HG03108 (cell line): ENCODE data around the gene SERGEF.

Source experiments
- ATAC-seq: cut with Tn5 transposase; IDR thresholded peaks from one replicate; pipeline ENCODE4 v1.9.1; 2021; ENCODE audit warnings: moderate library complexity; ENCODE audit not compliant: unreplicated experiment

SERGEF gene

DNA sequence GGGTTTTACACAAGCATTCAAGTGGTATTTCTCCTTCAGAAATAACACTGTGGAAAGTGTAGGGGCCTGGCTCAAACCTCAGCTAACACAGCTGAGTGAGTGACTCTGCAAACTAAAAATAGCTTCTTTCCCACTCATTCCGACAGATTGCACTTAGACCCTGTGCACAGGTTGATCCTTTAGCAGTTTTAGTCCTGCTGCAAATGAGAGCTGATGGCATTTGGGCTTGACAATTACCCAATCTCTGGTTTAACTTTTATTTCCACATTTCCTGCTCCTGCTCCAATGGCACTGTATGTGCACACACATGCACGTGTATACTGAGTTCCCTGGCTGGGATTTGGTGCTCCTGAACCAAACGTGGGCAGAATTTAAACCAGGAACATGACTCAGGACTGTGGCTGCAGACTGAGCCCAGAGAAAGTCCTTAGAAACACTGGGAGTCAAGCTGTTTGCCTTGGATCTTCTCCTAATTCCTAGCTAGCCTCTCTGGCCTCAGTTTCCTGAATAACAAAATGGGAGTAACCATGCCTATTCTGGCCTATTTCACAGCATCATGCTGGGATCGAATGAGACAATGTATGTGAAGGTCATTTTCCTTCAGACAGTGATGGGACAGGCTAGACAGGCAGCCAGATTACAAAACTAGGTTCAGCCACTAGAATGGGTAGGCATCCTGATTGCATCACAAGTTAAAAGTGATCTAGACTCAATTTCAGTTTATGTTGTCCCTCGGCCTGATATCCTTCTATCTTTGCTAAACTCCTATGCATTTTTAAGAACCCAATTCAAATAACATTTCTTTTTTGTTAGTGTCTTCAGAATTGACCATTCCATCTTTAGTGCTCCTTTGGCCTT, 58.2 kb downstream of the SERGEF start:
- ATAC-seq = no peak

DNA sequence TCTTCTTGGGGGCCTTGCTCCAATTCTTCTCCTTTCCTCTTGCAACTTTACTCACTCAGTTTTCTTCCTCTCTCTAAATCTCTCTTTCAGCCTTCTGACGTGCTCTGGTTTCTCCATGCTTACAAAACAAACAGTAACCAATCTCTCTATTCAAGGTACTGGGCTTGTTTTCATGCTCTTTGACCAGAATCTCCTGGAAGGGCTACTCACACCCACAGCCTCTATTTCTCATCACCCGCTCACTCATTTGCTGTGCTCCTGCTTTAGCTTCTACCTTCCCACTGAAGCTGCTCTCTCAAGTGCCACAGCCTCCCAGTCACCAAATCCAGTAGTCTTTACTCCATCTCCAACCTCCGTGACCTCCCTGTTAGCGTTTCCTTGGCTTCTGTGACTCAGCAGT, 60.4 kb downstream of the SERGEF start:
- no peak for ATAC-seq

DNA sequence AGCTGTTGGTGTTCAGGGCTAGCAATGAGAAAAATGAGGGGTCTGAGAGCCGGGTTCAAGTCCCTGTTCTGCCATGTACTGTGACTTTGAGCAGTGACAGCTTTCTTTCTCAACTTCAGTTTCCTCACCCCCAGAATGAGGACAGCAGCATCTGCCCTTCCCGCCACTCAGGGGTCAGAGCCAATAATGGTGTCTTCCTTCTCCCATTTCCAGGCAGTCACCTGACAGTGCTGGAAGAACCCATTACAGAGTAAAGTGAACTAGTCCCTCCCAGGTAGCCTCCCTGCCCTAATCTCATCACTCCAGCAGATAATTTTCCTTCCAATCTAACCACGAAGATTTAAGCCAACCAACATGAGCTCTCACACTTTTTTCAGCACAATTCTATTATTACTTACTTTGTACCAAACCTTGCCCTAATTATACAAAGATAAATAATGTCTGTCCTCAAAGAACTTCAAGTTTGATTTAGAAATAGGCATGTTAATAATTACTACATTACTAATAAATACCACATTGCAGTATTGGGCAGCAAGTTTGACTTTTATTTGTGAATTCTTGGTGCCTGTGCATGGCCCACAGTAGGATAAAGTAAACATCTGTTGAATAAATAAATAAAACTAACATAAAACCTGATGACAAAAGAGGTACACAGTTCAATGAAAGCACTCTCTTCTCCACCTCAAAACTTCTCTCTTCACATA, 61.0 kb downstream of the SERGEF start:
- no peak for ATAC-seq

DNA sequence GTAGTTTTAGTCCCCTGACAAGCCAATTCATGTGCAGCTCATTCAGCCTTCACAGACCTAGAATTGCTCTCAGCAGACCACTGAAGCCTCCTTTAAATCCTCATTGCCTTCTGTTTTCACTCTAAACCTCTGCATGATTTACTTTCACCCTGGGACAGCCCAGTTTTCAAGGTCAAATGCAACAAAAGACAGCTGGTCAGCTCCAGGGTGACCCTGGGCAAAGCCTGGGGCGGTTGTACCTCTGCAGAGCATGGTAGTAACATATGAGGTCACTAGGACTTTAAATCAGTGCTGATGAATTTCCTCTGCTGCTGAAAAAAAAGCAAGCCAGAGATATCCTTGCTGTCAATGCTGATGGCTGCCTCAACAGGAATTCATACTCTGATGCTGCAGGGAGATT, 62.2 kb downstream of the SERGEF start:
- no peak for ATAC-seq

DNA sequence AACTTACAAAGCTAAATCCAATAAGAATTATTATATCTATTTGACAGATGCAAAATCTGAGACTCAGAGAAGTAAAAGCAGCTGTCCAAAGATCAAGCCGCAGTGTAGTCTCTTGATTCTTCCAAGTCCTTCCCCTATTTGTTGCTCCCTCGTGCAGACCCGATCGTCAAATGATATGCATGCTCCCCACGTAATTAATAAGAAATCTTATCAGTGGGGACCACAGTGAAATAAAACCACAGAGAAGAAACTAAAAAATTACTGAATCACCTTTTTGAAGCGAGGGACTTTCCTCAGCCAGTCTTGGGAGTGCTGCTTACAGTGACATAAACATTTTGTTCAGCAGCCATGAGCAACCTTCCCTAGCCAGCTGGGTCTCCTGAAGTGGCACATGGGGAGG, 64.6 kb downstream of the SERGEF start:
- ATAC-seq = no peak

DNA sequence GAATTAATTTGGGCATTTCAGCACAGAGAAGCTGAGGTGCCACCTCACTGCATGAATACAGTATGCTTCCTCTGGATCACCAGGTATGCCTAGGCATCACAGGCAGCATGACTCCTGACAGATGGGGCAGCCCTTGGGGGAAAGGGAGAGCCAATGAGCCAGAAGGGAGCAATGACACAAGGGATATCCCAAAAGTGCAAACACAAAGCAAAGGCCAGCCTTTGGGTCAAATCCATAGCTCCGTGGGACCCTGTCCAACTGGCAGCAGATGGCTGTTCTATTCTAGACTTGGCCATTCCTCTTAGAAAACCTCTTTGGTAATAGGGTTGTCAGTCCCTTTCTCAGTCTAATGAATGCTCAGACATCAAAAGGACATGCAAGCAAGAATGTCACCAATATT, 73.3 kb downstream of the SERGEF start:
- ATAC-seq = no peak

DNA sequence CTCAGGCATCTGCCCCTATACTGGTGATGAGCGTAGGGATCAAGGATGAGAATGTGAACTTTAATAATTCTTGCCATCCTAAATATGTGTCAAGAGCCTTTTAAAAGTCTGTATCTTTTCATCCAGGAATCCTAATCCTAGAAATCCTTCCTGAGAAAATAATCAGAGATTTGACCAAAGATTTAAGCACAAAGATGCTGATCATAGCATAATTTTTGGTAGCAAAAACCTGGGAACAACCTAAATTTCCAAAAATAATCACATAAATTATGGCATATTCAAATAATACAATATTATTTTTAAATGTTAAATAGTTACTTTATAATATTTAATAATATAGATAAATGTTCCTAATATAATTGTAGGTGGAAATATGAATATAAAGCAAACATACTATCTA, 76.1 kb downstream of the SERGEF start:
- ATAC-seq = no peak

DNA sequence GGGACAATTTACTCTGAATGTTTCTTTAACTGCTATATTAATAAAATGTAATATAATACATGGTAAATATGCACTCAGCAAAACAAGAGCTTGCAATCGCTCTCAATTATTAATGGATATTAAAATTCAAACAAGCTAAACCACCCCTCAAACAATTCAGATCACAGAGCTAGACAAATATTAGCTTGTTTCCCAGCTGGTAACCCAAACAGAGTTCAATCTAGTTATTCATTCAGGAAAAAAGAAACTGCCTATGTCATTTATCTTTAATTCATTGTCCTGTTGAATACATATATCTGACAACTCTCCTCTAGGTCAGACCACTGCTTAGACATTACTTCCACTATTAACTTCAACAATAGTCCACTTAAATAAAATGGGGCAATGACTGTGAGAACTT, 78.7 kb downstream of the SERGEF start:
- no peak for ATAC-seq

DNA sequence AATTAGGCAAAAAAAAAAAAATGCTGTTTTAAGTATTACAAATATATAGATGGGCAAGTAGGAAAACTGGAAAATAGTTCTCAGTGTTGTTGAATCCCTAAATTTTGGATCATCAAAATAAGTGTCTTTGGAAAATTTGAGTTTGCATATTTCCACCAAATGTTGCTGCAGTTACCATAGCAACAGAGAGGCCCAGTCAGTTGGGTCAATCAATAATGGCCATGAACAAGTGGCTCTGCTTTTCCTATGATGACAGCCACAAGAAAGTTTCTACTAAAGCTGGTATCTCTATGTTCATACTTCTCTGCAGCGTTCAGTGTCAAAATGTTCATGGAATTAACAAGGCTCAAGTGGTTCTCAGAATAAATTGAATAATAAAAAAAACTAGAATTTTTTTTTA, 79.1 kb downstream of the SERGEF start:
- ATAC-seq = no peak

DNA sequence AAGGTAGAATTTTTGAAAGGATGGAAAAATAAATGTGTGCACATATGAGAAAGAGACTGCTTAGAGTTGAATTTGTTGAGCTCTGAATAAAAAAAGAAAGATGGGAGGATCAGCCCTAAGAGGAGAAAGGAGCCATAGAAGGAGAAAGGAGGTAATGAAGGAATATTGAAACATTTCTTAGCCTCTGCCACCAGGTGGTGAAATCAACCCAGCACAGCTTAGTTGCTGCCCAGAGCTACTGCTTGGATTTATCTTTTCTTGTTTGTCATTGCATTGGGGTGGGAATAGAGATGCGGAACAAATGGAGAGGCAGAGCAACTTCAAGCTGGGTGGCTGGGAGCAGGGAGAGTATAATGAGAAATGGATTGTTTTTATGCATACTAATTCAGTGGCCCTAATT, 80.4 kb downstream of the SERGEF start:
- ATAC-seq = no peak

DNA sequence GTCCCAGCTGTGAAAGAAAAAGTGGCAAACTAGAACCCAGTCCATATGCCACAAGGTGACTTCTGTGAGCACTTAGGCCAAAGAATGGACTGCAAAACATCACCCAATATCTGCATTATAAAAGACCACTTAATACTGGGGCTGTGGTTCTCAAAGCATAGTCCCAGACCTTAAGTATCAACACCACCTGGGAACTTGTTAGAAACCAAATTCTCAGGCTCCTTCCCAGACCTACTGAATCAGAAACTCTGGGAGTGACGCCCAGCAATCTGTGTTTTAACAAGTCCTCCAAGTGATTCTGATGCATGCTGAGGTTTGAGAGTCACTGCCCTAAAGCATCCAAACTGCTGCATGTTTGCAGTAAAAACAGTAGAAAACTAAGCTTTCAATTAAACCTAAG, 81.3 kb downstream of the SERGEF start:
- ATAC-seq = no peak

DNA sequence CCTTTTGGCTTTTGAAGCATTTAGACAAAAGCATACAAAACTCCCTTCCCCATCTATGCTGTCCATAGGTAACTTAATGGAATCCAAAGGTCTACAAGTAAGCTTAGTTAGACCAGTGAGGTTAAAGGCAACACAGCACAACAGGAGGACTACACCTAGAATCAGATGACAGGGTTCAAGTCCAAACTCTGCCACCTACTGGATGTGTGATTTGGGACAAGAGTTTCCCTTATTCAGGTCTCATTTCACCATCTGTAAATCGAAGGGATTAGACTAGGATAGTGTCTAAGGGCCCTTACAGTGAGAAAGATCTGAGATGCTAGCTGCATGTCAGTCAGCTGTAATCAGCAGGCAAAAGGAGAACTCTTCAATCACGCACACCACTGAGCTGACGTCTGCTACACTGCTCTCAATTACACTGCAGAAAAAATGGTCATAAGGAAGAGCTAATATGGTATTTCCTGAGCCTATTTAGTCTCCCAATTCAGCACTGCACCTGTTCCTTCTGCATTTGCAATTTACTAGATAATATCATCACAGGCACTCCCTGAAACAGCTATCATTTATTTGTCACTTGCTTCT, 82.2 kb downstream of the SERGEF start:
- ATAC-seq = no peak

DNA sequence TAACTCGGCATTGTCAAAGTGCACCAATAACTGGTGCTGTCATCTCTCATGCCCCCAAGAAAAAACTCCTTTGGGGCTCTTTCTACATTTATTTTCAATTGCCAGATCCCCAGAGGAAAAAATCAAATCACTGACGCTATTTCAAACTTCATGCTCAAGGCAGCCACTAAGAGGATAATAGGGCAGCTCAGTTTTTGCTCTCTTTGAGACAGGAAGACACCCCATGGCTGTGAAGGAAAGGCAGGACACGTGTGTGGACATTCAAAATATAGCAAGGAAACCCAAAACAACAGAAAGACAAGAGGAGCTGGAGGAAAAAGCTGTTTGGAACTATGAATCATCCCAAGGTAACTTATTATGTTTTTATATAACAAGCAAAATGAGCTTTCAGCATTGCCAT, 83.7 kb downstream of the SERGEF start:
- no peak for ATAC-seq

DNA sequence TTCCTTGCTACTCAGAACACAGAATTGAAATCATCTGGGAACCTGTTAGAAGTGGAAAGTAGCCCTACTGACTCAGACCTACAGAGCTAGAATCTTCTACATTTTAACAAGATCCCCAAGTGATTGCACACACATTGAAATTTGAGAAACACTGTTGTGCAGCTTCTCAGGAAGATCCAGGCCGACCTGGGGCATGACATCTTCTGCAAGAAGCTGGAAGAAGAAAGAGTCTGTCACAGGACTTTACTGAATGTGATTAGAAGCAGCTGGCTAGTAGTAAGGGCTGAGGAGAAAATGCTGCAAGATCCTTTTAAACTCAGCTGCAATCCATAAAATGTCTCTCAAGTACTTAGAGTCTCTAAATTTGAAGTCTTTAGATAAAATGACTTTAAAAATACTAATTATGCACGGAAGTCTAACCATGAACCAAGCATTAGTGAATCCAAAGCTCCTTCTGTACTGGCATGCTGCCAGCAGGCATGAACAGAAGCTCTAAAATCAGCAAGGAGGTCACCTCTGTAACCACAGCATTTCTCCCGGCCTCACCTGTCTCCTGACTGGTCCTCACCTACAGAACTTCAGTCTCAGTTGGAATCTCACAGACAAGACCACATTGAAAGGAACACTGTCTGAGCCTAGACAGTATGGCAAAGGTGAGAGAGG, 85.0 kb downstream of the SERGEF start:
- ATAC-seq = no peak

DNA sequence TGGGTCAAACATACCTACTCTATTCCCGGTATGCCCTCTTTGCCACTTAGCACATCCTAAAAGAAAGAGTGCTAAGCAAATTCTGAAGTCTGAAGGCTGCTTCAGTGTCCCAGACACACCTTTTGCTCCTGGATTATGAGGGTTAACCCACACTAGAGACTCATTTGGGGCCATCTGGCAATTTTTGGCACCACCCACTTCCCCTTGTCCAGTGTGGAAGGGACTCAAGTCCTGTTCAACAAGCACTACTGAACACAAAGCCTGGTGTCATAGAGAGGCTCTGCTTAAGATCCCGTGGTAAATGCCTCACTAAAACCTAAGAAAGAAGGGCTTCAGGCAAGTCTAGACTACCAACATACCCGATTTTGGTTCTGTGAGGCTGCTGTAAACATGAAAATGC, 85.8 kb downstream of the SERGEF start:
- no peak for ATAC-seq

DNA sequence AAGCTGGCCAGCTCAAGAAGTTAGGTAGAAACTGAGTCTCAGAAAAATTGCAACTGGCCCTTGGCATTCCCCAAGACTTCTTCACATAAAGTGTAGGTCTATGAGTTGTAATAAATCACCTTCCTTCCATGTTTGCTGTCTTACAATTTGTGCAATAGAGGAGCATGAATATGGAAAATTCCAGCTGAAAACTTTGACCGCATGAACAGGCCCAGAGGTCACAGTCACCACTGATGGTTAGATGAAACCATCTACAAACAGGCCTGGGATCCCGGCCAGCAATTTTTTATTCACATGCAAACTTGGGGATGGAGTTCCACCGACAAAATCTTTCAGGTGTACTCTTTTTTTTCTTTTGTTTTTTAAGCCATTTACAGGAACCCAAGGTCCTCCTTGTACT, 88.1 kb downstream of the SERGEF start:
- no peak for ATAC-seq

DNA sequence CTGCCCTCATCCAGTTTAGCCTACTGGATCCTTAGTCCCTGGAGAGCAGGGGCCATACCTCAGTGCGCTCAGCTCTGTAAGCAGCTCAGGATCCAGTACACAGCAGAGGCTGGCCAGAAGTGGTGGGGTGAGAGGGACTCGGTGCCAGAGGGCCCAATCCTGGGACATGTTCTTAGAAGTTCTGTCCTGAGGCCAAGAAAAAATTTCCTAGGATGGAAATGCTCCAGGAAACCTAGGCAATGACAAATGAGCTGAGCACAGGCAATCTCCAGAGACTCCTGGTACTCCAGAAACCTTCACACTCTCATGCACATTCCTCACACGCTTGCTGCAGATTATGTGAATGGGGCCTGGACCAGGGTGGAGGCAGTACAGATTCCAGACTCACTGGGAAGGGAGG, 89.6 kb downstream of the SERGEF start:
- ATAC-seq = no peak

DNA sequence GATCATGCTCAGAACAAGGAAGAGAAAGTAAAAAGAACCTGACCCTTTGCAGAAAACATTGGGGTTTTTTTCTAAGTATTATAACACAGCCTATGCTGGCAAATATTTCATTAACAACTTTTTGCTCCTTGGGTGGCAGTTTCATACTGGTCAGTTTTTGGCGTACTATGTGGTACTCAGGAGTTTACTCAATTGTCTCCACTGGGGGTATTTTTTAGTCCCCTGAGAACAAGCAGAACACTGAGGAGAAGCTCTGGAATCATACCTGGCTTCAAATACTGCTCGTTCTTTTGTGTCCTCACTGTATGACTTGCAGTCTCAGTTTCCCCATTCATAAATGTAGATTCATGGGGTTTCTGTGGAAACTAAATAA, 90.4 kb downstream of the SERGEF start:
- ATAC-seq = no peak

DNA sequence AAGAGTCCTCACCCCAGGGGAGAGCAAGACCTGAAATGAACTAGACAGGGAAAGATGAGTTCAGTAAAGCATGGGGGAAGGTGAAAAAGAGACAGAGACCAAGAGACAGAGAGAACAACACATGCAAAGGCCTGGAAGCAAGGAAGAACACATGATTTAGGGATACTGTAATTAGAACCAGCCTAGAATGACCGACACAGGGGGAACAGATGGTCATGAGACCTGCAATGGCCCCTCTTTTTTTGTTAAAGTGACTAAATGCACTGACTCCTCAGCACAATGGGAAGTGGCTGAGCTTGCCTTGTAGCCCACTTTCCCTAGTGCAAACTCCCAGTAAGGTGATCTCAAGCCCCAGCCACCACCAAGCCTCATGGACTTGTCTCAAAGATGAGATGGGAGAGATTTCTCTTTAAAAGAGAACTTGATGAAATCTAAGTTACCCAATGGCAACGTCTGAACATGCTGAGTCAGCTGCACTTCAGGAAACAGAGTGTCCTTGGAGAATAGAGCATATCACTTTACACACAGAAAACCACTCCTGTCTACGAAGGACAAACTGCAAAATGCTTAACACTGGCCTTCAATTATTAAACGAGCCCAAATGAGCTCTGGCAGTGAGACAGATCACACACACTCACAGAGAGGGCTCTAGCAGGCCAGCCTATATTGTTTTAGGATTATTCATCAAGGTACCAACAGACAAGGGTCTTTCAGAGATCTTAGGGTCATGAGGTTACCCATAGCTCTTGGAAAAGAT, 91.0 kb downstream of the SERGEF start:
- ATAC-seq = no peak

DNA sequence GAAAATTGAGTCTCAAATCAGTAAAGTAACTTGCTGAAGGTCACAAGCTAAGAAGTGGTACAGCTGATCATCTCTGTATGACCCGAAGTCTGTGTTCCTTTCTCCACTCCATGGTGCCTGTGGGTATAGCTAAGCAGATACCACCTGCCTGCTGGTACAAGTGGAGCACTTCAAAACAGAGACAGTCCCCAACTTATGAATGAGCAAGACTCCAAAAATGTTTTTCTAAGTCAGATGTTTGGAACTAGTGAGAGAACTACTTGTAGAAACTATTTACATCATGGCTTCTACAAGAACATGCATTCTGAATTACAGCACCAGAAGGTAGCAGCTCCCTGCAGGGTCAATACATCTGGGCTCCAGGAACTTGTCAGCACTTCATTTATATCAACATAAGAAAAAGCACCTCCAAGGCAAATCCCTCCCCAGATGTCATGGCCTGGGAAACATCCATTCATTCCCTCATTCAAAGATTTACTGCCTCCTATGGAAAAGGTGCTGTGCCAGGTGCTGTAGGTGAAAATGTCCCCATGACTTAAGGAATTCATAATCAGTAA, 94.7 kb downstream of the SERGEF start:
- ATAC-seq = no peak

DNA sequence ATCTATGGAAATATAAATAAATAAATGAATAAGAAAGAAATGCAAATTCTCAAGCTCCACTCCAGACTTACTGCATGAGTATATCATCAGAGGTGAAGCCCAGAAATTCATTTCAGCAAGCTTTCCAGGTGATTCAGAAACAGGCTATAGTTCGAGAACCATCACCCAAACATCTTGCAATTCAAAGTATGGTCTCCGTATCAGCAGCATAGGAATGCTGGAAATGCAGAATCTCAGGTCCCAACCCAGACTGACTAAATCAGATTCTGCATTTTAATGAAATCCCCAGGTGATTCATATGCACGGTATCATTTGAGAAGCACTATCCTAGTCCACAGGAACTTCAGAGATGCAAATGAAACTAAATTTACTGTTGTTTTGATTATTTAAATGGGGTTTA, 95.3 kb downstream of the SERGEF start:
- ATAC-seq = no peak
